ENCODE measurements around the gene PSMA7. TPM values are rescaled to one million over a fixed set of nuclear protein-coding genes. Genes with fewer than 3 reads are reported as not detected.

The PSMA7 gene
- total and polyA plus RNA-seq, 4 donors = 109 to 342 (median 196) TPM

- Histone ChIP-seq H3K27ac (ENCODE audit: low read depth in 1 of 2, low read length in 2 of 2) (no peak overlapping the region), H3K4me3 (ENCODE audit: low read depth in 1 of 3, low read length in 3 of 3) (no peak overlapping the region), H3K27me3 (ENCODE audit: control insufficient read depth in 4 of 4, insufficient read depth in 4 of 4, low read length in 3 of 4) (no peaks in the 10 kb centered on the region), H3K9ac (ENCODE audit: low read depth in 1 of 2, low read length in 2 of 2) (no peak overlapping the region), H3K36me3 (ENCODE audit: control insufficient read depth in 4 of 4, insufficient read depth in 3 of 4, low read depth in 1 of 4, low read length in 3 of 4) (peaks cover 22 to 64% (median 28%) of the 10 kb centered on the region in 4 donors), H3K9me3 (ENCODE audit: control insufficient read depth in 4 of 4, low read length in 3 of 4) (no peaks in the 10 kb centered on the region), H3K4me1 (ENCODE audit: control insufficient read depth in 4 of 4, insufficient read depth in 4 of 4, low read length in 3 of 4) (no peaks in the 10 kb centered on the region)
- WGBS = 97% methylated on average over 41 of the region's 41 CpGs
- TF ChIP-seq RAD21 (IDR thresholded peaks at IDR 0.05) = no peak
- TF ChIP-seq FOXA2 (IDR thresholded peaks at IDR 0.05) = no peak
- TF ChIP-seq ATF3 (IDR thresholded peaks at IDR 0.05) = no peak
- TF ChIP-seq REST (IDR thresholded peaks at IDR 0.05) = no peak
- no peak for TF ChIP-seq MAX (IDR thresholded peaks at IDR 0.05)
- no peak for TF ChIP-seq TAF1 (conservative IDR thresholded peaks at IDR 0.05)
- no peak for TF ChIP-seq ZBTB33 (IDR thresholded peaks at IDR 0.05)
- no peak for TF ChIP-seq HNF4A (conservative IDR thresholded peaks at IDR 0.05)
- DNase-seq (ENCODE audit: low spot score) = no peak
These were observed 21.9 kb upstream of the PSMA7 start for GRCh38 chr20:62164879-62165761.

GRCh38 chr20:62163986-62164762 lies 21.0 kb upstream of the PSMA7 start:
- peaks cover 22 to 67% (median 28%) of the 10 kb centered on the region in 4 donors for H3K36me3 ChIP-seq (ENCODE audit: control insufficient read depth in 4 of 4, insufficient read depth in 3 of 4, low read depth in 1 of 4, low read length in 3 of 4)
- H3K4me1 ChIP-seq (ENCODE audit: control insufficient read depth in 4 of 4, insufficient read depth in 4 of 4, low read length in 3 of 4) = no peaks in the 10 kb centered on the region
- H3K27ac ChIP-seq (ENCODE audit: low read depth in 1 of 2, low read length in 2 of 2) = no peak overlapping the region
- H3K9me3 ChIP-seq (ENCODE audit: control insufficient read depth in 4 of 4, low read length in 3 of 4) = no peaks in the 10 kb centered on the region
- no peak for DNase-seq (ENCODE audit: low spot score)
- H3K4me3 ChIP-seq (ENCODE audit: low read depth in 1 of 3, low read length in 3 of 3) = no peak overlapping the region
- no peak overlapping the region for H3K9ac ChIP-seq (ENCODE audit: low read depth in 1 of 2, low read length in 2 of 2)
- WGBS = 95% methylated on average over 29 of the region's 29 CpGs
- H3K27me3 ChIP-seq (ENCODE audit: control insufficient read depth in 4 of 4, insufficient read depth in 4 of 4, low read length in 3 of 4) = no peaks in the 10 kb centered on the region
- TF ChIP-seq RAD21 (IDR thresholded peaks at IDR 0.05) = no peak
- no peak for TF ChIP-seq FOXA2 (IDR thresholded peaks at IDR 0.05)
- no peak for TF ChIP-seq GABPA (IDR thresholded peaks at IDR 0.05 in 1 of 2, conservative IDR thresholded peaks at IDR 0.05 in 1 of 2)
- TF ChIP-seq CTCF (IDR thresholded peaks at IDR 0.05; ENCODE audit: low read depth, low read length, missing input control) = no peak
- no peak for TF ChIP-seq MAX (IDR thresholded peaks at IDR 0.05)
- no peak for TF ChIP-seq JUND (IDR thresholded peaks at IDR 0.05)
- TF ChIP-seq HNF4G (IDR thresholded peaks at IDR 0.05) = no peak
- no peak for TF ChIP-seq NR2F2 (IDR thresholded peaks at IDR 0.05)
- no peak for TF ChIP-seq HNF4A (conservative IDR thresholded peaks at IDR 0.05)
- no peak for TF ChIP-seq RXRA (IDR thresholded peaks at IDR 0.05)
- no peak for TF ChIP-seq FOXA1 (IDR thresholded peaks at IDR 0.05)
- no peak for TF ChIP-seq ATF3 (IDR thresholded peaks at IDR 0.05)
- no peak for TF ChIP-seq EGR1 (IDR thresholded peaks at IDR 0.05; ENCODE audit: low read depth in 2 of 2)
- TF ChIP-seq YY1 (IDR thresholded peaks at IDR 0.05) = no peak
- TF ChIP-seq ZBTB33 (IDR thresholded peaks at IDR 0.05) = no peak

All from liver (tissue), 9 donors.